SH-SY5Y (cell line): ENCODE results near the gene CLIC6.

Experiments used
- GATA2 ChIP-seq: IDR thresholded peaks from 2 replicates; pipeline ENCODE4 v1.6.1; 2011; ENCODE audit warnings: mild to moderate bottlenecking, low read depth, low read length
- GATA3 ChIP-seq: IDR thresholded peaks from 2 replicates; pipeline ENCODE4 v1.6.1; 2011; ENCODE audit warnings: low read depth, mild to moderate bottlenecking, low read length, moderate library complexity

DNA sequence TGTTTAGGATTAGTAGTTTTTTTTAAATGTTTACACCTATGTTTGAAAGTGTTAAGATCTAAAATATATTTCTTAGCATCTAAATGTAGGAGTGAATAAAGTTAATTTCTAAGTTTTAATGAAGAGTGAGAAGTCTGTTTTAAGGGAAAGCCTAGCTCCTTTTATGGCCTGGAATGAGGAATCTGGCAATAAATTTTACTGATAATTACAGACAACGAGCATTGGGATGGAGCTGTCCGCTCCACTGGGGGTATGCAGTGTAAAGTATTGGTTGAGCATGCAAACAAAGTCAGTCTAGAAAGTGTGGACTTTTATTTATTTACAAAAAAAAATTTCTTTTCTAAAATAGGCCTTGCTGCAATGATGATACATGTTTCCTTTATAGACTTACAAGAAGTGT lies 19.0 kb downstream of the CLIC6 start:
- TF ChIP-seq GATA3 (no peak), GATA2 (no peak)
